Eye (tissue), 1 donor: ENCODE measurements around the gene HLA-DRA.

Source experiments
- DNase-seq: peaks from one replicate; pipeline ENCODE4 v3.0.0-alpha.2; 2015

HLA-DRA gene

DNA sequence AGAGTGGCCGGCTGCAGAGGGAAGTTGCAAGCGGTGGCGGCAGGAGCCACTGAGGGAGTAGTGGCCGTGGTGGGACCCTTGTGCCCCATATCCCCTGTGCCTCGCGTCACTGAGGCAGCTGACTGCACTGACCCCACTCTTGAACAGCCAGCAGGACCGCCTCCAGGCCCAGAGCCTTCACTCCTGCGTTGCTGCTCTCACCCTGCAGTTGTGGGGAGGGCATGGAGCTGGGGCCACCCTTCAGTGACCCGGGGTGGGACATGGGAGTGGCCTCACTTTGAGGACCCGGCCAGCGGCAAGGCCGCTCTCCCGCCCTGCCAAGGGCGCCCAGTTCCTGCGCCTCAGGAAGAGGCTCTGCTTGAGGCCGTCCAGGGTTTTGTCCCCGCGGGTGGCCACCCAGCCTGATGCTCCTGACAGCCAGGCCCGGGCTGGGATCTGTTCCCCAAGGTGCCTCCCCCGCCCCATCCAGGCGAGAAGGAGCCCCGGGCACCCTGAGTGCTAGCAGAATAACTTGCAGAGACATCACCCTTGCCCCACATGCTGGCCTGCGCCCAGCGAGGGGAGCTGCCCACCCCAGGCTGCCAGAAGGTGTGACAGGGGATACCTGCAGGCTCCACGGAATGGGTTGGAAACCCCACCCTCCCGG is 44.4 kb downstream of the HLA-DRA start:
- DNase-seq: no peak

DNA sequence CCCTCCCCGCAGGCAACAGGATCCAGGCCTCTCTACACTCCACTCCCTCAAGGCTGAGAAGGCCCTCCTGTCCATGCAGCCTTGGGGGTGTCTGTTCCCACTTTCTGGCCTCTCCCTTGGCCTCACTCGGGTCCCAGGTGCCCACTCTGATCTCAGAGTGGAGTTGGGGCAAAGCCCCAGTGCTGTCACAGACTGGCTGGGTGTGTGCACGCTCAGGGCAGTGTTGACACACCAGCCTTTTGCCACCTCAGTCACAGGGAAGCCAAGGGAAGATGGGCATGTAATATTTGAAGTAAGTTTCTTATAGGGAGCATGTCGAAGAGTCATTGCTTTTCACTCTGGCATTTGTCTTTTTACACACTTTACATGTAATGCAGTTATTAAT is 44.9 kb downstream of the HLA-DRA start:
- DNase-seq: no peak

DNA sequence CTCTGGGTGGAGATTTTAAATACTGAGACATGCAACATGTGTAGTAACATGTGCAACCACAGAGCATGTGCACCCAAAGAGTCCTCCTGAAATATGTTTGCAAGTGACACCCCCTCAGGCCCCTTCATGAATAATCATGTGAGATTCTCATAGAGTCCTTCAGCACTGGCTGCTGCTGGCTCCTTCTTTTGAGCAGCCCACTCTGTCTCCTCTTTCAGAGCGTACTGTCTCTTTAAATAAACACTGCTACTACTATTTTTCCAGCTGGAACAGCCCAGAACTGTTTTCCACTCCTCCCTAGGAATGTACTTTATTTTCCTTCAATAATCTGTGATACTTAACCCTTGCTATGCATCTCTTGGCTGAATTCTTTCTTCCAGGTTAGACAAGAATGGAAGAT is 48.4 kb downstream of the HLA-DRA start:
- DNase-seq: no peak

DNA sequence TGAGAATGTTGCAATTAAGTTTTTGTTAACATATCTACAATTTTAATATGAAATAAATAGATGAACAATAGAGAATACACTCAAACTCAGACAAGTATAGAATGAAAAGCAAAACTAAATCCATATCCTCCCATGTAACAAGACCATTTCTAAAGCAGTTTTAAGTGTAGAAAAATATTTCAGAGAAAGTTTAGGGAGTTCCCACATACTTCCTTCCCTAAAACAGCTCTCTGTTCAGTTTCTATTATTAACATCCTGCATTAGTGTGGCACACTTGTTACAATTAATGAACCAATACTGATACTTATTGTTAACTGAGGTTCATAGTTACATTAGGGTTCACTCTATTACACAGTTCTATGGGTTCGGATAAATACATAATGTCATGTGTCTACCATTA is 52.0 kb downstream of the HLA-DRA start:
- no peak for DNase-seq

DNA sequence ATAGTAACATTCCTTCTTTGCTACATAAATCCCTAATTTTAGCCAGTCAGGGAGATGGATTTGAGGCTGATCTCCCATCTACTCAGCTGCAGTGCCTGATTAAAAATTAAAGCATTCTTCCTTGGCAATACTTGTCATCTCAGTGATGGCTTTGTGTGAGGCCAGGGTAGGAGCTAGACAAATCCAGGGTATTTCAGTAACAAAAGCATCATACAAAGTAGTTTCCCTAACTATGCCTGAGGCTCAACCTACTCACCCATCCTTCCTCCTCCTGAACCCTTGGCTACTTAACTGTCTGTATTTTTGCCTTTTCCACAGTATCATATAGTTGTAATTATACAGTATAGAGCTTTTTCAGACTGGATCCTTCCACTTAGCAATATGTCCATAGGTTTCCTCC is 52.7 kb downstream of the HLA-DRA start:
- no peak for DNase-seq
